Measurements from ENCODE around the gene FBP1.

- TF ChIP-seq, protein P1, sequence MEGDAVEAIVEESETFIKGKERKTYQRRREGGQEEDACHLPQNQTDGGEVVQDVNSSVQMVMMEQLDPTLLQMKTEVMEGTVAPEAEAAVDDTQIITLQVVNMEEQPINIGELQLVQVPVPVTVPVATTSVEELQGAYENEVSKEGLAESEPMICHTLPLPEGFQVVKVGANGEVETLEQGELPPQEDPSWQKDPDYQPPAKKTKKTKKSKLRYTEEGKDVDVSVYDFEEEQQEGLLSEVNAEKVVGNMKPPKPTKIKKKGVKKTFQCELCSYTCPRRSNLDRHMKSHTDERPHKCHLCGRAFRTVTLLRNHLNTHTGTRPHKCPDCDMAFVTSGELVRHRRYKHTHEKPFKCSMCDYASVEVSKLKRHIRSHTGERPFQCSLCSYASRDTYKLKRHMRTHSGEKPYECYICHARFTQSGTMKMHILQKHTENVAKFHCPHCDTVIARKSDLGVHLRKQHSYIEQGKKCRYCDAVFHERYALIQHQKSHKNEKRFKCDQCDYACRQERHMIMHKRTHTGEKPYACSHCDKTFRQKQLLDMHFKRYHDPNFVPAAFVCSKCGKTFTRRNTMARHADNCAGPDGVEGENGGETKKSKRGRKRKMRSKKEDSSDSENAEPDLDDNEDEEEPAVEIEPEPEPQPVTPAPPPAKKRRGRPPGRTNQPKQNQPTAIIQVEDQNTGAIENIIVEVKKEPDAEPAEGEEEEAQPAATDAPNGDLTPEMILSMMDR (conservative IDR thresholded peaks at IDR 0.05 in 1 of 2, IDR thresholded peaks at IDR 0.05 in 1 of 2; ENCODE audit: low read depth in 1 of 2, low read length in 2 of 2): no peak
- no peak for TF ChIP-seq EZH2 (IDR thresholded peaks at IDR 0.05; ENCODE audit: low read length, missing control alignments)
These were observed 820 bp downstream of the FBP1 start for GRCh38 chr9:94638335-94639060.
